ENCODE data around the gene FGA.

DNA sequence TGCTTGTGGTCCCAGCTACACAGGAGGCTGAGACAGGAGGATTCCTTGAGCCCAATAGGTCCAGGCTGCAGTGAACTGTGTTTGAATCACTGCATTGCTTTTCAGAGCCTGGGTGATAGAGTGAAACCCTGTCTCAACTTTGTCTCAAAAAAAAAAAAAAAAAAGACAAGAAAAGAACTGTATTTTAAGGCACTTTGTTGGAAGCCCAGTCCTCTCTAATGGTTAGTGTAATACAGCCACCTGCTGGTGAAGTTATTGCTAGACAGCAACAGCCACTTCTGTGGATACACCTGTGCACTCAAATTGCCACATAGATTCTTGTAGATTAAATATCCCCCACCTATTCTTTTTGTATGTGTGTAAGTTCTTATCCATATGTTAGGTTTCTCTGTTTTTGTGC is 32.1 kb upstream of the FGA start:
- TF ChIP-seq TCF12 (IDR thresholded peaks at IDR 0.05; ENCODE audit: low read depth) (no peak), RAD21 (IDR thresholded peaks at IDR 0.05; ENCODE audit: low read depth) (peak; percentile 73), EP300 (IDR thresholded peaks at IDR 0.05; ENCODE audit: borderline replicate concordance) (no peak), ZBTB7A (IDR thresholded peaks at IDR 0.05; ENCODE audit: low read depth) (no peak), FOXM1 (IDR thresholded peaks at IDR 0.05; ENCODE audit: borderline replicate concordance, low read depth) (no peak), TAF1 (IDR thresholded peaks at IDR 0.05; ENCODE audit: low read depth) (no peak), TEAD4 (IDR thresholded peaks at IDR 0.05) (no peak), CEBPB (IDR thresholded peaks at IDR 0.05) (no peak), EGR1 (IDR thresholded peaks at IDR 0.05) (no peak)
- TF ChIP-seq, protein P1, sequence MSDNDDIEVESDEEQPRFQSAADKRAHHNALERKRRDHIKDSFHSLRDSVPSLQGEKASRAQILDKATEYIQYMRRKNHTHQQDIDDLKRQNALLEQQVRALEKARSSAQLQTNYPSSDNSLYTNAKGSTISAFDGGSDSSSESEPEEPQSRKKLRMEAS (IDR thresholded peaks at IDR 0.05): no peak
- TF ChIP-seq, protein P2, sequence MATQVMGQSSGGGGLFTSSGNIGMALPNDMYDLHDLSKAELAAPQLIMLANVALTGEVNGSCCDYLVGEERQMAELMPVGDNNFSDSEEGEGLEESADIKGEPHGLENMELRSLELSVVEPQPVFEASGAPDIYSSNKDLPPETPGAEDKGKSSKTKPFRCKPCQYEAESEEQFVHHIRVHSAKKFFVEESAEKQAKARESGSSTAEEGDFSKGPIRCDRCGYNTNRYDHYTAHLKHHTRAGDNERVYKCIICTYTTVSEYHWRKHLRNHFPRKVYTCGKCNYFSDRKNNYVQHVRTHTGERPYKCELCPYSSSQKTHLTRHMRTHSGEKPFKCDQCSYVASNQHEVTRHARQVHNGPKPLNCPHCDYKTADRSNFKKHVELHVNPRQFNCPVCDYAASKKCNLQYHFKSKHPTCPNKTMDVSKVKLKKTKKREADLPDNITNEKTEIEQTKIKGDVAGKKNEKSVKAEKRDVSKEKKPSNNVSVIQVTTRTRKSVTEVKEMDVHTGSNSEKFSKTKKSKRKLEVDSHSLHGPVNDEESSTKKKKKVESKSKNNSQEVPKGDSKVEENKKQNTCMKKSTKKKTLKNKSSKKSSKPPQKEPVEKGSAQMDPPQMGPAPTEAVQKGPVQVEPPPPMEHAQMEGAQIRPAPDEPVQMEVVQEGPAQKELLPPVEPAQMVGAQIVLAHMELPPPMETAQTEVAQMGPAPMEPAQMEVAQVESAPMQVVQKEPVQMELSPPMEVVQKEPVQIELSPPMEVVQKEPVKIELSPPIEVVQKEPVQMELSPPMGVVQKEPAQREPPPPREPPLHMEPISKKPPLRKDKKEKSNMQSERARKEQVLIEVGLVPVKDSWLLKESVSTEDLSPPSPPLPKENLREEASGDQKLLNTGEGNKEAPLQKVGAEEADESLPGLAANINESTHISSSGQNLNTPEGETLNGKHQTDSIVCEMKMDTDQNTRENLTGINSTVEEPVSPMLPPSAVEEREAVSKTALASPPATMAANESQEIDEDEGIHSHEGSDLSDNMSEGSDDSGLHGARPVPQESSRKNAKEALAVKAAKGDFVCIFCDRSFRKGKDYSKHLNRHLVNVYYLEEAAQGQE (IDR thresholded peaks at IDR 0.05; ENCODE audit: low read depth): no peak
- TF ChIP-seq, protein P3, sequence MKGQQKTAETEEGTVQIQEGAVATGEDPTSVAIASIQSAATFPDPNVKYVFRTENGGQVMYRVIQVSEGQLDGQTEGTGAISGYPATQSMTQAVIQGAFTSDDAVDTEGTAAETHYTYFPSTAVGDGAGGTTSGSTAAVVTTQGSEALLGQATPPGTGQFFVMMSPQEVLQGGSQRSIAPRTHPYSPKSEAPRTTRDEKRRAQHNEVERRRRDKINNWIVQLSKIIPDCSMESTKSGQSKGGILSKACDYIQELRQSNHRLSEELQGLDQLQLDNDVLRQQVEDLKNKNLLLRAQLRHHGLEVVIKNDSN (IDR thresholded peaks at IDR 0.05): no peak
